Measurements from ENCODE around the gene CALML4.
"Not testable (repeated sequence)": the region's sequence is repeated elsewhere in the genome, so short reads cannot be mapped to it uniquely, and the experiment has no call there.

CALML4 gene

DNA sequence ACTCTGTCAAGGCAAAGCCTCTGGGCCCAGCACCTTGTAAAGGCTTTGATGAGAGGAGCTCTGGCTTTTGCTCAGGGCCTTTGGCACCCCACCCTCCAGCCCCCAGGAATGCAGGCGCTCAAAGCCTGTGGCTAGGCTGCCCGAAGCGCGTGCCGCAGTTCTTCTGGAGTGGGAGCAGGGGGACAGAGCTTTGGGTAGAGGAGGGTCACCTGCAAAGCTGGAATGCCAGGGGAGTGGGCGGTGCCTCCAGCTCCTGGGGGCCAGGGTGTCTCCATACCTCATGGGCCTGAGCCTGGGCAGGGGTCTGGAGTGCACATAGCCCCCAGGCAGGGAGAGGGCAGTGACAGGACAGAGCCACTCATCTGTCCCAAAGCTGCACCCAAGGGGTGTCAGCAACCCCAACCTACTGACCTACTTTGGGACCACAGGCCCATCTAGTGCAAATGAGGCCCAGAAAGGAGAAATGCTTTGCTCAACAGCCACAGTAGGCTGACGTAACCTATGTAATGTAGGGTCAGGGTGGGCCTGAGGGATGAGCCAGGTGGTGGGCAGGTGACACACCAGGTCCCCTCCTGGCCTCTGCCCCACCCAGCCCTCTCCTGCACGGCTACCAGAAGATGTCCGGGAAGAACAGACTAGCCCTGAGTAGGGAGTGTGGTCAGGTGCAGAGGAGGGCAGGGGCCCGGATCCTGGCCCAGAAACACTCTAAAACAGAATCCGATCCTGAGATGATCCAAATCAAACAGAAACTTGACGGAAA lies 2.2 kb upstream of the CALML4 start:
- no peak for DNase-seq

GRCh38 chr15:68206711-68207151 lies 1.6 kb upstream of the CALML4 start:
- no peak for DNase-seq

- no peak for DNase-seq
Observed at GRCh38 chr15:68205954-68206539, 915 bp upstream of the CALML4 start.

GRCh38 chr15:68205558-68205944 lies 419 bp upstream of the CALML4 start:
- DNase-seq: no peak

- no peak for DNase-seq
Observed at GRCh38 chr15:68204361-68204760, 771 bp downstream of the CALML4 start.

DNA sequence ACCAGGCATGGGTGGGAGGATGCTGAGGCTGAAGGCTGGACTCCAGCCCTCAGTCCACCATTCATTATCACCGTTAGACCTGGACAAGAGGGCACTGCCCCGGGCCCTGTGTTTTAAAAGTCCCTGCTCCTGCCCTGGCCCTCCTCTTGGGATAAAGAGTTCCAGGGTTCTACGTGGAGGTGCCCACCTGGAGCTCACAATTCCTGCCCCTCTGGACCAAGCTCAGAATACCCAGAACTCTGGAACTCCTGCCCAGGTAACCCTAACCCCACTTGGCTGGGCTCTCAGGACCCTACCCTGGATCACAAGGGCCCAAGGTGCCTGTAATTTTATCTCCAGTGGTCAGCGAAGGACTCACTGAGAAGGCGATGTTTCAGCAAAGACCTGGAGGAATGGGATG lies 1.2 kb downstream of the CALML4 start:
- no peak for DNase-seq

GRCh38 chr15:68203486-68203885 lies 1.6 kb downstream of the CALML4 start:
- DNase-seq: no peak

DNA sequence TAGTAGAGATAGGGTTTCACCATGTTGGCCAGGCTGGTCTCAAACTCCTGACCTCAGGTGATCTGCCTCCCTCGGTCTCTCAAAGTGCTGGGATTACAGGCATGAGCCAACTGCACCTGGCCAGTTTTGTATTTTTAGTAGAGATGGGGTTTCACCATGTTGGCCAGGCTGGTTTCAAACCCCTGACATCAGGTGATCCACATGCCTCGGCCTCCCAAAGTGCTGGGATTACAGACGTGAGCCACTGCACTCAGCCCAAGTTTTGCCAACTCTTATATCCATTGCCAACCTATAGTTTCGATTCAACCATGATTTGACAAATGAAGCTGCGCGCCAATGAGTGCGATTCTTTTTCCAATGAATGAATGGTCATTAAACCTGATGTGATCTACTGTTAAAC lies 2.1 kb downstream of the CALML4 start:
- DNase-seq: not testable (repeated sequence)

- no peak for DNase-seq
Observed at GRCh38 chr15:68201879-68202261, 3.3 kb downstream of the CALML4 start.

DNA sequence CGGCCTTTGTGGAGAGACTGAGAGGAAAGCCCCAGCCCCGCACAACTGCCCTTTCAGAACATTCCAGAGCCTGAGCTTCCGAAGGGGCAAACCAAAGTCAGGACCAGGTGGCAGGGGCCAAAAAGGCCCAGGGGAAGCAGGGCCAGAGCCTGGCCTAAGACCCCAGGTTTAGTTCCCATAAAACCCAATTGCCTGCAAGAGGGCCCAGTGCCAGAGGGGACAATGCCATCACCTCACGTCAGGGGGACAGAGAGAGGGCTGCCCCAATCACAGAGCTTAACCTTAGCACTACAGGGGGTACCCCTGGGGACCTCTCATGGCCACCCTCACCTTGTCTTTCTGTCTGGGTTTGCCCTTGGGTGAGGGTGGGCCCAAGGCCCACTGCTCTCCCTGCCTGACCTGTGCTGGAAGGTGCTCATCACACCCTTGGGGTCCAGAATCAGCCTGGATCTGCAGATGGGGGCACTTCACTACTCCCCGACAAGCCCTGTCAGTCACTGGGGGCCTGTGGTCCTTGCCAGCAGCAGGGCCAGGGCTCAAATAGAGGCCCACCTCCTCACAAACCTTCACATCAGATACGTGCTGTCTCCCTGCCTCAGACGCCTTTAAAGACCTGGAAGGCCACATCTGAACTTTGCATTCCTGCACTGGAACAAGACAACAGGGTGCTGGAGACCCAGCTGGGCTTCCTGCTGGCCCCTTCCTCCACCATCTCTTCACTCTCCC lies 3.8 kb downstream of the CALML4 start:
- DNase-seq: no peak

DNA sequence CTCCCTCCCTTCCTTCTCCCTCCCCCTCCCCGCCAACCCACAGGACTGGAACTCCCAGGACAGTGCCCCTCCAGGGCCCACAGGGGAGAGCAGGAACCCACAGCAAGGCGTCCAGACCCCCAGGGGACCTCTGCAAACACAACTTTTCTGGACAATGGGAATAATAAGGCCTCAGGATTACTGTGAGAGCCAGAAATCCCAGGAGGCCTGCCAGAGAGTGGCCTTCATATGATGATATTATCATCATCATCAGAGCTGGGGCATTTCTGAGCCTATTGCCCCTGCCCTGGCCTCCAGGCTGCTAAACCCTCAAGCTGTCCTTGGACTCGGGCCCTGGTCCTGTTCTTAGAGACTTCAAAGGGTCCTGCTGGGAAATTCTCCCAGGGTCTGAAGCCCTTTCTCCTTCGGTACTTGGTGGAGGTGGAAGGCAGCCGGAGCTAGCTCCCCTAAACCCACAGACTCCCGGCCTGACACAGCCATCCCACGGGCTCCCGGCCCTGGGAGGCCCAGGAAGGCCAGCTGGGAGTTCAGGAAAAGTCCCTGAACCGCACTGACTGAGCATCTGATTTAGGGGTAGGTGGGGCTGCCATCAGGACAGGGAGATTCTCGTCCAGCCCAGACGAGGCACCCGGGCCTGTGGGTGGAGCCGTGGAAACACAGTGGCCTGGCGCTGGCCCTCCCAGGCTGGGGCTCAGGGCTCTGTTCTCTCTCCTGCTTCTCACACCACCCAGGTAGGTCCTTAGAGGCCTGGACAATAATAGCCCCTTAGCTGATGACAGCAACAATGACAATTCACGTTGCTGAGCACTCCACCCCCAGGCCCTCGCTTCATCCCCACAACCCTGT lies 4.9 kb downstream of the CALML4 start:
- DNase-seq: no peak

GRCh38 chr15:68199340-68199739 lies 5.8 kb downstream of the CALML4 start:
- no peak for DNase-seq

DNA sequence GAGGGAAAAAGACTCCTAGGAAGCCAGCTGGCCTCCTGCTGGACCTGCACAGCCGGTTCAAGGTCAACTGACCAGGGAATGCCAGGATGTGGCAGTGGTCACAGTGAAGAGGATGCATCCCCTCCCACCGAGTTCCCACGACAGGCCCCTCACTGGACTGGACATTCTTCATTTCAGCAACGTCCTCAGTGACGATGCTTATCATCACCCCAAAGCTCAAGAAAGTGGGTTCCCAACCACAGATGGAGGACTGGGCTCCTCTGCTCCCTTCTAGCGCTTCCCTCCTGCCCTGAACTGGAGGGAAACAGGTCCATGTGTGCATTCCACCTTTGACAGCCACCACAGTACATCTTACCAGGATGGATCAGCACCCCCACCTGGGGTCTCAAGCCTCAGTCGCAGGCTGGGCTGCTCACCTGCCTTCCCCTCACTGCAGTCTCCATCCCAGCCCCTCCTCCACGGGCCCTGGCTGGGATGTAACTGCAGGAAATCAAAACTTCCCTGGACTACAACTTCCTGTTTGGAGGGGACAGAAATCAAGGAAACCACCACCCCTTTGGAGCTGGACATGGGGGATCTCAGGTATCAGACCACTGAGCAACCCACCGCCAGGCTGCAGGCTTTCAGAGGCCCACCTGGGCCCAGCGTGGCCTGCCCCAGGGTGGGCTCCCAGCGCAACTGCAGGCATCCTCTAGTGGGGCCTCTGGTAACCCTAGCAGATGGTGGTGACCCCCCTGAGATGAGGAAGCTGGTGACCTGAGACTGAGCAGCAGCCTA lies 7.3 kb downstream of the CALML4 start:
- DNase-seq: no peak

GRCh38 chr15:68197170-68197492 lies 8.0 kb downstream of the CALML4 start:
- DNase-seq: no peak

GRCh38 chr15:68196445-68197169 lies 8.5 kb downstream of the CALML4 start:
- DNase-seq: no peak

DNA sequence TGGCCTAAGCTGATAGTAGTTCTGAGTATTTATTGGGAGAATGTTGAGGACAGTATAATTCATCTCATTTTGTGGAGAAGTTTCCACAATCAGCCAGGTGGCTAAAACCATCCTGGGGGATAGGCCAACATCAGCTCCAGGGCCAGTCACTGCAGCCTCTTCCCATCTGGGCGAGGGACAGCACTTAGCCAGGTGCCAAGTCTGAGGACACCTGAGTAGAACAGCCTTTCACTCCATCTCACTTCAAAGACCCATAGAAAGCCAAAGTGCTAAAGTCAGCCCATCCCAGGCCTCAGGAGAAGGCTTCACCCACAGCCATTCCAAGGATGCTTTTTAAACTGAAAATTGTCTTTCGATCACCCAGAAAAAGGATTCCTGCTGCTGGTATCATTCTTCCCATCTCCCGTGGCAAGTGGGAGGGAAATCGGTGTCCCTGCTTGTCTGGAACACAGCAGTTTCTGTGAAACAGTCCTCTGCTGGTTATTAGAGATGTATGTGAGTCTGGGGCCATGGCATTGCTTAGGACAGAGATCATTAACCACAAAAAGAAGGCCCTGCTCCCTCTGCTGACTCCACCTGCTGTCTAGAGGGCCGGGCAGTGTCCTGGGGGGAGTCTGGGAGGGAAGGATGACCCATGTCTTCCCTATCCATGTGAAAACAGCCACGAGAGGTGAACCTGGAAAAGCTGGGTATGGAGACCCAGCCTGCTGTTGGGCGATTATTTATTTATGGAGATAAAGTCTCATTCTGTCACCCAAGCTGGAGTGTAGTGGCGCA lies 9.6 kb downstream of the CALML4 start:
- DNase-seq: no peak

DNA sequence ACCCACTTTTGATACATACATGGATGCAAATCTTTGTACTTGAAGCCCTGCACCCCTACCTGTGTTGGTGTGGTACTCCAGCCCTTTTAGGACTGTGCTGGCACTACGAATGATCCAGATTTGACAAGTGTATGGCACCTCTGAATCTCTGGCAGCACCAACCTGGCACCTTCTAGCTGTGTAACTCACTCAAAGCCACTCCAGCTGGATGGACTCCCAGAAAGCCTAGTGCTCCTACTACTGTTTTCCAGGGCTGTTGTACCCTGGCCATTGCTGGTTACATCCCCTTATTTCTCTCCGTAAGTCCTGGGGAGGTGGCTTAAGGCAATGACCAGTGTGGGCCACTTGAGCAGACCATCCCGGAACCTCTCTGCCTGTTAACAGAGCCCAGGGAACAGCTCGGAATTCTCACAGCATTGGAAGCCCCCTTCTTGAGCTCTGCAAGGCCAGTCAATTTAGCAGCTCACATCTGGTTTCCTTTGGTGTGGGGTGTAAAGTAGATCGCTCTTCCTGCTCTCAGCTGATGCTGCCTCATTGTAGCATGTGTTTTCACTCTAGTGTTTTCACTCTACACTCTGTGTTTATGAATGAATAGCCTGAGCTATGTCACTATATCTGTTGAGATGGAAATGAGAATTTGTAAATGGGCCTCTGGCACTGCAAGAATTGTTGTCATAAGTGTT lies 12.2 kb downstream of the CALML4 start:
- no peak for DNase-seq

DNA sequence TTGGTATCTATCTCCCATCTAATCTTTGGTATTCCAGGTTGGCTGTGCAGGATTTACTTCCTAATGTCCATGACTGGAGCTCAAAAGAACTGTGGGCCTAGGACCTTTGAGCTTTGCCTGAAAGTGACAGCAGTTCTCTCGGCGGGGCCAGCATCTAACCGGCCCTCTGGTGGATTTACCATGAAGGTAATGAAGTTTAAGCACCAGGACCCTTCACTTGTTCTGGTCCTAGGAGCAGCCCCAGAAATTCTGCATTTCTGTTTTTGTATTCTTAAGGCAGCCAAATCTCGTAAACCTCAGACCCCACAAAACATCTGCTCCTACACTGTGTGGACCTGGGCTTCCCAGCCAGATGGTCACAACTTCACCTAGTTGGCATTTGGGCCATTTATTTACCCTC lies 13.0 kb downstream of the CALML4 start:
- no peak for DNase-seq

GRCh38 chr15:68191555-68191954 lies 13.6 kb downstream of the CALML4 start:
- no peak for DNase-seq

DNA sequence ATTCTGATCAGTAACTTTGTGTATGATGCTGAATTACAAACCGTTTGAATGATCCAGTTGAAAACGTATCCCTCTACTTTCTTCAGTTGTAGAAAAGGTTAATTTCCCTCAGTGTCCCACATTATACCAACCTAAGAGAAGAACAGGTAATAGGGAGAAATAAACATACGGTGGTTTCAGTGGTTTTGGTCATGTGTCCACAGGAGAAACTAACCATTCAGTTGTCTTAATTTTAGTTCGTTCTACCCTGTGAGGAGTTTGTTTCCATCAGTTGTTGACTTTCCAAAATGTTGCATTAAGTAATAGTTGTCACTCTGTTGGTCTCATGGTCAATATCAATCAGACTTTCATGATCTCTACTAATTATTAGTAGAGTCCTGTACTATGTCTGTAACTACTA lies 15.1 kb downstream of the CALML4 start:
- no peak for DNase-seq

Measured in NCI-H1436 treated with DMSO at 0.1 percent for 48 hours (cell line).